CD4-positive, alpha-beta T cell treated with Interleukin-4 for 4 hours (primary cell): ENCODE measurements around the gene SPRY2.
A peak's percentile ranks its signal among the peaks of the same experiment; 100 is the strongest.
"Not testable (repeated sequence)": the region's sequence is repeated elsewhere in the genome, so short reads cannot be mapped to it uniquely, and the experiment has no call there.

Experiments
- DNase-seq: peaks from one replicate; pipeline ENCODE4 v3.0.0-alpha.2; 2020

The SPRY2 gene

GRCh38 chr13:80341101-80341755 lies at the start of gene SPRY2:
SPRY2 (minus strand) TSS chr13:80341126; CDS start chr13:80337705, 3,421 bp downstream.
- DNase-seq: no peak

- DNase-seq: no peak
Observed at GRCh38 chr13:80390338-80390737, 49.4 kb upstream of the SPRY2 start.

- no peak for DNase-seq
Observed at GRCh38 chr13:80389073-80390038, 48.4 kb upstream of the SPRY2 start.

- no peak for DNase-seq
Observed at GRCh38 chr13:80388506-80388905, 47.6 kb upstream of the SPRY2 start.

- no peak for DNase-seq
Observed at GRCh38 chr13:80386592-80386991, 45.7 kb upstream of the SPRY2 start.

- peak; percentile 15 for DNase-seq
Observed at GRCh38 chr13:80386002-80386401, 45.1 kb upstream of the SPRY2 start.

GRCh38 chr13:80382576-80382975 lies 41.6 kb upstream of the SPRY2 start:
- DNase-seq: no peak

GRCh38 chr13:80379245-80379644 lies 38.3 kb upstream of the SPRY2 start:
- no peak for DNase-seq

- DNase-seq: no peak
Observed at GRCh38 chr13:80376554-80376953, 35.6 kb upstream of the SPRY2 start.

GRCh38 chr13:80374901-80375300 lies 34.0 kb upstream of the SPRY2 start:
- no peak for DNase-seq

GRCh38 chr13:80374444-80374843 lies 33.5 kb upstream of the SPRY2 start:
- DNase-seq: no peak

GRCh38 chr13:80371840-80372509 lies 31.0 kb upstream of the SPRY2 start:
- DNase-seq: no peak

GRCh38 chr13:80367473-80367872 lies 26.5 kb upstream of the SPRY2 start:
- DNase-seq: no peak

- DNase-seq: no peak
Observed at GRCh38 chr13:80363890-80364503, 23.1 kb upstream of the SPRY2 start.

- no peak for DNase-seq
Observed at GRCh38 chr13:80362481-80362880, 21.6 kb upstream of the SPRY2 start.

GRCh38 chr13:80361883-80362327 lies 21.0 kb upstream of the SPRY2 start:
- DNase-seq: no peak

GRCh38 chr13:80361298-80361697 lies 20.4 kb upstream of the SPRY2 start:
- no peak for DNase-seq

- DNase-seq: no peak
Observed at GRCh38 chr13:80360453-80360800, 19.5 kb upstream of the SPRY2 start.

GRCh38 chr13:80359778-80360452 lies 19.0 kb upstream of the SPRY2 start:
- no peak for DNase-seq

GRCh38 chr13:80359414-80359777 lies 18.5 kb upstream of the SPRY2 start:
- no peak for DNase-seq

GRCh38 chr13:80355496-80356094 lies 14.7 kb upstream of the SPRY2 start:
- not testable (repeated sequence) for DNase-seq

- no peak for DNase-seq
Observed at GRCh38 chr13:80348750-80349149, 7.8 kb upstream of the SPRY2 start.
